K562 (cell line): ENCODE results near the gene PRR35.

Source experiments
- RBM22 ChIP-seq: fragments of 200-400 bp; formaldehyde crosslinking; IDR thresholded peaks from 2 replicates; pipeline ENCODE4 v1.6.1; 2018; ENCODE audit warnings: low read length, low read depth; ENCODE audit not compliant: poor library complexity, severe bottlenecking
- ZFX ChIP-seq: sonication (generic); formaldehyde crosslinking; IDR thresholded peaks from 2 replicates; pipeline ENCODE4 v1.8.0; 2022; ENCODE audit warnings: mild to moderate bottlenecking, missing genetic modification reagents, moderate library complexity
- TF ChIP-seq, protein P1 (sequence below), 3 experiments: IDR thresholded peaks in 2 of 3; conservative IDR thresholded peaks in 1 of 3; 2 replicates each; pipeline ENCODE4 v1.5.1; 2011 to 2012; ENCODE audit warnings: low read length in 3 of 3, mild to moderate bottlenecking in 3 of 3, control low read depth in 2 of 3, improper control_type of control experiment in 1 of 3, inconsistent platforms in 1 of 3, low read depth in 1 of 3, mixed read lengths in 1 of 3, moderate library complexity in 1 of 3; ENCODE audit not compliant: insufficient read depth in 2 of 3
- TF ChIP-seq, protein P2 (sequence below): sonication (generic); formaldehyde crosslinking; IDR thresholded peaks from 2 replicates; pipeline ENCODE4 v1.8.0; 2022; ENCODE audit warnings: missing genetic modification reagents, mild to moderate bottlenecking, borderline replicate concordance

DNA sequence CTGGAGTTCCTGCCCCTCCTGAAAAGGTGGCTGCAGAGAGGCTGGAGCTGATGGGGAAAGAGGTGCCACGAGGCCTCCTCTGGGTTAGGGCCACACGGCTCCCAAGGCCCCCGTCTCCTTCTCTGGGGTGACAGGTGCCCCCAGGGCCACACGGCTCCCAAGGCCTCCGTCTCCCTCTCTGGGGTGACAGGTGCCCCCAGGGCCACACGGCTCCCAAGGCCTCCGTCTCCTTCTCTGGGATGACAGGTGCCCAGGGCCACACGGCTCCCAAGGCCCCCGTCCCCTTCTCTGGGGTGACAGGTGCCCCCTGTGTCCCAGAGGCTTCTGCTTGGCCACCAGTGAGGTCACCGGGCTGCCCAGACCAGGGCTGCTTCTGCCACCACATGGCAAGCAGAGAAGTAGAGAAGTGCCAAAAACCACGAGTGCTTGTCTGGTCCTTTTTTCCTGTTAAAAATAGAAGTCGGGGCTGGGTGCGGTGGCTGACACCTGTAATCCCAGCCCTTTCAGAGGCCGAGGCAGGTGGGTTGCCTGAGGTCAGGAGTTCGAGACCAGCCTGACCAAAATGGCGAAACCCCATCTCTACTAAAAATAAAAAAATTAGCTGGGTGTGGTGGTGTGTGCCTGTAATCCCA, 28.6 kb upstream of the PRR35 start:
- TF ChIP-seq ZFX (no peak), RBM22 (no peak)
- TF ChIP-seq, protein P1, sequence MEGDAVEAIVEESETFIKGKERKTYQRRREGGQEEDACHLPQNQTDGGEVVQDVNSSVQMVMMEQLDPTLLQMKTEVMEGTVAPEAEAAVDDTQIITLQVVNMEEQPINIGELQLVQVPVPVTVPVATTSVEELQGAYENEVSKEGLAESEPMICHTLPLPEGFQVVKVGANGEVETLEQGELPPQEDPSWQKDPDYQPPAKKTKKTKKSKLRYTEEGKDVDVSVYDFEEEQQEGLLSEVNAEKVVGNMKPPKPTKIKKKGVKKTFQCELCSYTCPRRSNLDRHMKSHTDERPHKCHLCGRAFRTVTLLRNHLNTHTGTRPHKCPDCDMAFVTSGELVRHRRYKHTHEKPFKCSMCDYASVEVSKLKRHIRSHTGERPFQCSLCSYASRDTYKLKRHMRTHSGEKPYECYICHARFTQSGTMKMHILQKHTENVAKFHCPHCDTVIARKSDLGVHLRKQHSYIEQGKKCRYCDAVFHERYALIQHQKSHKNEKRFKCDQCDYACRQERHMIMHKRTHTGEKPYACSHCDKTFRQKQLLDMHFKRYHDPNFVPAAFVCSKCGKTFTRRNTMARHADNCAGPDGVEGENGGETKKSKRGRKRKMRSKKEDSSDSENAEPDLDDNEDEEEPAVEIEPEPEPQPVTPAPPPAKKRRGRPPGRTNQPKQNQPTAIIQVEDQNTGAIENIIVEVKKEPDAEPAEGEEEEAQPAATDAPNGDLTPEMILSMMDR (IDR thresholded peaks at IDR 0.05 in 2 of 3, conservative IDR thresholded peaks at IDR 0.05 in 1 of 3; ENCODE audit: insufficient read depth in 2 of 3, low read depth in 1 of 3, low read length in 3 of 3): no peak
- TF ChIP-seq, protein P2, sequence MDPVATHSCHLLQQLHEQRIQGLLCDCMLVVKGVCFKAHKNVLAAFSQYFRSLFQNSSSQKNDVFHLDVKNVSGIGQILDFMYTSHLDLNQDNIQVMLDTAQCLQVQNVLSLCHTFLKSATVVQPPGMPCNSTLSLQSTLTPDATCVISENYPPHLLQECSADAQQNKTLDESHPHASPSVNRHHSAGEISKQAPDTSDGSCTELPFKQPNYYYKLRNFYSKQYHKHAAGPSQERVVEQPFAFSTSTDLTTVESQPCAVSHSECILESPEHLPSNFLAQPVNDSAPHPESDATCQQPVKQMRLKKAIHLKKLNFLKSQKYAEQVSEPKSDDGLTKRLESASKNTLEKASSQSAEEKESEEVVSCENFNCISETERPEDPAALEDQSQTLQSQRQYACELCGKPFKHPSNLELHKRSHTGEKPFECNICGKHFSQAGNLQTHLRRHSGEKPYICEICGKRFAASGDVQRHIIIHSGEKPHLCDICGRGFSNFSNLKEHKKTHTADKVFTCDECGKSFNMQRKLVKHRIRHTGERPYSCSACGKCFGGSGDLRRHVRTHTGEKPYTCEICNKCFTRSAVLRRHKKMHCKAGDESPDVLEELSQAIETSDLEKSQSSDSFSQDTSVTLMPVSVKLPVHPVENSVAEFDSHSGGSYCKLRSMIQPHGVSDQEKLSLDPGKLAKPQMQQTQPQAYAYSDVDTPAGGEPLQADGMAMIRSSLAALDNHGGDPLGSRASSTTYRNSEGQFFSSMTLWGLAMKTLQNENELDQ (CRISPR knock-in tag): no peak
